Bronchial epithelial cell (primary cell): Measurements from ENCODE around the gene CALML3. TPM values are rescaled to one million over a fixed set of nuclear protein-coding genes. Genes with fewer than 3 reads are reported as not detected.

Experiments used
- DNase-seq: peaks from one replicate; pipeline ENCODE4 v3.0.0-alpha.2; 2010; ENCODE audit warnings: low read depth
- FAIRE-seq: peaks from 2 replicates; lab custom pipeline; 2011; peaks lifted over from hg19 to GRCh38; lab: Jason Lieb, UNC
- H3K27me3 ChIP-seq: 2 replicates; pipeline ENCODE4 v1.5.1; 2011; ENCODE audit warnings: low read length; ENCODE audit not compliant: control insufficient read depth, insufficient read depth
- H3K36me3 ChIP-seq: 2 replicates; pipeline ENCODE4 v1.5.1; 2011; ENCODE audit warnings: low read length; ENCODE audit not compliant: control insufficient read depth, insufficient read depth
- H3K4me3 ChIP-seq: 2 replicates; pipeline ENCODE4 v1.5.1; 2011; ENCODE audit warnings: mild to moderate bottlenecking, low read depth, low read length, control low read depth
- total RNA-seq: library from RNA; depleted of rRNA; stranded (reverse); fragments of >200 nt; gene quantifications from 2 replicates; pipeline ENCODE4 v1.2.1, GENCODE V29; 2014
- TF ChIP-seq, protein P1 (sequence below): IDR thresholded peaks from 2 replicates; pipeline ENCODE4 v1.5.1; 2011; ENCODE audit warnings: mild to moderate bottlenecking, moderate library complexity, low read length, control low read depth, inconsistent platforms; ENCODE audit not compliant: insufficient read depth, severe bottlenecking

Gene CALML3
- total RNA-seq, 1 donor from 2014 or later: 0.53 TPM

- DNase-seq: no peak
- no peak for FAIRE-seq
- Histone ChIP-seq H3K4me3 (no peak overlapping the region), H3K27me3 (no peaks in the 10 kb centered on the region), H3K36me3 (no peaks in the 10 kb centered on the region)
- TF ChIP-seq, protein P1, sequence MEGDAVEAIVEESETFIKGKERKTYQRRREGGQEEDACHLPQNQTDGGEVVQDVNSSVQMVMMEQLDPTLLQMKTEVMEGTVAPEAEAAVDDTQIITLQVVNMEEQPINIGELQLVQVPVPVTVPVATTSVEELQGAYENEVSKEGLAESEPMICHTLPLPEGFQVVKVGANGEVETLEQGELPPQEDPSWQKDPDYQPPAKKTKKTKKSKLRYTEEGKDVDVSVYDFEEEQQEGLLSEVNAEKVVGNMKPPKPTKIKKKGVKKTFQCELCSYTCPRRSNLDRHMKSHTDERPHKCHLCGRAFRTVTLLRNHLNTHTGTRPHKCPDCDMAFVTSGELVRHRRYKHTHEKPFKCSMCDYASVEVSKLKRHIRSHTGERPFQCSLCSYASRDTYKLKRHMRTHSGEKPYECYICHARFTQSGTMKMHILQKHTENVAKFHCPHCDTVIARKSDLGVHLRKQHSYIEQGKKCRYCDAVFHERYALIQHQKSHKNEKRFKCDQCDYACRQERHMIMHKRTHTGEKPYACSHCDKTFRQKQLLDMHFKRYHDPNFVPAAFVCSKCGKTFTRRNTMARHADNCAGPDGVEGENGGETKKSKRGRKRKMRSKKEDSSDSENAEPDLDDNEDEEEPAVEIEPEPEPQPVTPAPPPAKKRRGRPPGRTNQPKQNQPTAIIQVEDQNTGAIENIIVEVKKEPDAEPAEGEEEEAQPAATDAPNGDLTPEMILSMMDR: no peak
Observed at GRCh38 chr10:5532618-5533097, 7.9 kb downstream of the CALML3 start.

- FAIRE-seq: no peak
- Histone ChIP-seq H3K4me3 (no peak overlapping the region), H3K36me3 (no peaks in the 10 kb centered on the region), H3K27me3 (no peaks in the 10 kb centered on the region)
- TF ChIP-seq, protein P1: no peak
- no peak for DNase-seq
Observed at GRCh38 chr10:5533098-5533731, 8.5 kb downstream of the CALML3 start.

DNA sequence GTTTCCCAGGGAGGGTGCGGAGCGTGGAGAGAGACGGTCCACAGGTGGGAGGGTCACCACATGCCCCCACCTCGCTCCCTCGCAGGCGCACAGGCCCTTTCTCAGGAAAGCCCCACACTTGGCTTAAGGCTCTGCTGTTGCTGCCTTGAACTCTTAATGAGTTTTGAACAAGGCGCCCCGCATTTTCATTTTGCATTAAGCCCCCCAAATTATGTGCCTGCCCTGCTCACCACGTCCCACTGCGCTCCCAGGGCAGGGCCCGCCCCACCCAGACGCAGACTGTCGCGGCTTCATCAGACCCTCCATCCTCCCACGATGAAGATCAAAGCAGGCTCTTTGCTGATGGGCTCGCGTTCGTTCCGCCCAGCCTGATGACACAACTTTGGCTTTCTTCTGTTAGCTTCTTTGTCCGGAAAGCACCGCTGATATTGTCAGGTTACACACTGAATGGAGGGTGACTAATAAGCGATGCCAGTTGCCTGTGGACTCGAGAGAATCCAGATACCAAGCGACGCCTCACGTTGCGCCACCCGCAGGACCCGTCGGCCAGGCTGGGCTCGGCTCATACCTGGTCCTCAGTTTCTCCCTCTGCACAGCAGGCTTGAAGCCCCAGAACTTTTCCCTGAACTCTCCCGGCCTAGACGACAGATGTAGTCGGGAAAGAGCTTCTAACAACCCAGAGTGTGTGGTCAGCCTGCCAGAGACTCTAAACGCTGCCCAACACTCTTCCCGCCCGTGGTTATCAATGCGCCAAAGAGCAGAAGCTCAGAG is 9.5 kb downstream of the CALML3 start:
- FAIRE-seq (peak; percentile 62), DNase-seq (peak; percentile 68)
- no peaks in the 10 kb centered on the region for H3K36me3 ChIP-seq
- TF ChIP-seq, protein P1: no peak
- H3K27me3 ChIP-seq: no peaks in the 10 kb centered on the region
- H3K4me3 ChIP-seq: no peak overlapping the region

- H3K4me3 ChIP-seq: no peak overlapping the region
- DNase-seq (peak; percentile 38), FAIRE-seq (no peak)
- H3K36me3 ChIP-seq: no peaks in the 10 kb centered on the region
- TF ChIP-seq, protein P1: no peak
- H3K27me3 ChIP-seq: no peaks in the 10 kb centered on the region
Observed at GRCh38 chr10:5534880-5535856, 10.4 kb downstream of the CALML3 start.

DNA sequence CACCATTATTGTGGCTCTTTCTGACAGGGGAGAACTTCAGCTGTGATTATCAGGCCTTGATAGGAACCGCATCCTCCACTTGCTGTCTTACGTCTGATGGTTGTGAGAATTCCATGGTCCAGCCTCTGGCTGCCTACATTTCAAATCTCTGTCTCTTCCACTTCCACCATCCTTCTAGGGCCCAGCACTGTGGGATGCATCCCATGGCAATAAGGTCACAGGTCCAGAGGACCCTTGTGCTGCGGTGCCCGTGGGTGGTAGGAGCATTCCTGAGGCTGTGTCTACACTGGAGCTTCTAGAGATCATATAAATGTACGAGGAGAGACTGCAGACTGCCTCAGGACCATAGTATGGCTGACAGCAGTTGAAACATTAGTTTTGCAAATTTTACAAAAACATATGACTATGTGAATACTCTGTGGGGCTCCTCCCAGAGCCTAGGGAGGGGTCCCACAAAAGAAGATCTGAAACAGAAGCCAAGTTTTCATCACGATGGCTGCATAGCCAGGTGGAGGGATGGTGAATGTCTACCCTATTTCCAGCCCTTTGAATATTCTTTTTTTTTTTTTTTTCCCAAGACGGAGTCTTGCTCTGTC is 11.8 kb downstream of the CALML3 start:
- H3K36me3 ChIP-seq: no peaks in the 10 kb centered on the region
- FAIRE-seq: peak; percentile 28
- H3K27me3 ChIP-seq: no peaks in the 10 kb centered on the region
- no peak overlapping the region for H3K4me3 ChIP-seq
- TF ChIP-seq, protein P1: no peak
- DNase-seq: no peak
